ENCODE measurements around the gene TTYH2. TPM values are rescaled to one million over a fixed set of nuclear protein-coding genes. Genes with fewer than 3 reads are reported as not detected.
A peak's percentile ranks its signal among the peaks of the same experiment; 100 is the strongest.

The TTYH2 gene
- total RNA-seq, 2 donors from 2014 or later, result 18.2 to 26.0 TPM

DNA sequence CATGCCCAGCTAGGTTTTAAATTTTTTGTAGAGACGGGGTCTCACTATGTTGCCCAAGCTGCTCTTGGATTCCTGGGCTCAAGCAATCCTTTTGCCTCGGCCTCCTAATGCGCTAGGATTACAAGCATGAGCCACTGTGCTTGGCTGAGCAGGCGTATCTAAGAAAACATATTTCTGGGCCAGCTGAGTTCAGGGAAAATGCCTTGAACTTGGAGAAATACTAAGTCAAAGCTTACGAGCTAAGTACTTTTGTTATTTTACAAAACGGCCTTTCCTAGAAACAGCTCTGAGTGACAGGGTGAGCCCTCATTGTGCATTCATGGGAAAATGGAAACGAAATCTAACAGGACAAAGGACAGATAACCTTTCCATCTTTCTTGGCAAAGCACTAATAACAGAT lies 85.4 kb downstream of the TTYH2 start:
- Histone ChIP-seq H3K27me3 (no peaks in the 10 kb centered on the region), H3K36me3 (no peaks in the 10 kb centered on the region), H3K27ac (no peak overlapping the region), H3K4me3 (no peak overlapping the region), H3K9me3 (no peaks in the 10 kb centered on the region), H3K4me1 (peaks cover 0 to 19% of the 10 kb centered on the region in 2 donors)
- no peak for DNase-seq (ENCODE audit: low spot score)
- TF ChIP-seq, protein P1, sequence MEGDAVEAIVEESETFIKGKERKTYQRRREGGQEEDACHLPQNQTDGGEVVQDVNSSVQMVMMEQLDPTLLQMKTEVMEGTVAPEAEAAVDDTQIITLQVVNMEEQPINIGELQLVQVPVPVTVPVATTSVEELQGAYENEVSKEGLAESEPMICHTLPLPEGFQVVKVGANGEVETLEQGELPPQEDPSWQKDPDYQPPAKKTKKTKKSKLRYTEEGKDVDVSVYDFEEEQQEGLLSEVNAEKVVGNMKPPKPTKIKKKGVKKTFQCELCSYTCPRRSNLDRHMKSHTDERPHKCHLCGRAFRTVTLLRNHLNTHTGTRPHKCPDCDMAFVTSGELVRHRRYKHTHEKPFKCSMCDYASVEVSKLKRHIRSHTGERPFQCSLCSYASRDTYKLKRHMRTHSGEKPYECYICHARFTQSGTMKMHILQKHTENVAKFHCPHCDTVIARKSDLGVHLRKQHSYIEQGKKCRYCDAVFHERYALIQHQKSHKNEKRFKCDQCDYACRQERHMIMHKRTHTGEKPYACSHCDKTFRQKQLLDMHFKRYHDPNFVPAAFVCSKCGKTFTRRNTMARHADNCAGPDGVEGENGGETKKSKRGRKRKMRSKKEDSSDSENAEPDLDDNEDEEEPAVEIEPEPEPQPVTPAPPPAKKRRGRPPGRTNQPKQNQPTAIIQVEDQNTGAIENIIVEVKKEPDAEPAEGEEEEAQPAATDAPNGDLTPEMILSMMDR (IDR thresholded peaks at IDR 0.05), result no peak

DNA sequence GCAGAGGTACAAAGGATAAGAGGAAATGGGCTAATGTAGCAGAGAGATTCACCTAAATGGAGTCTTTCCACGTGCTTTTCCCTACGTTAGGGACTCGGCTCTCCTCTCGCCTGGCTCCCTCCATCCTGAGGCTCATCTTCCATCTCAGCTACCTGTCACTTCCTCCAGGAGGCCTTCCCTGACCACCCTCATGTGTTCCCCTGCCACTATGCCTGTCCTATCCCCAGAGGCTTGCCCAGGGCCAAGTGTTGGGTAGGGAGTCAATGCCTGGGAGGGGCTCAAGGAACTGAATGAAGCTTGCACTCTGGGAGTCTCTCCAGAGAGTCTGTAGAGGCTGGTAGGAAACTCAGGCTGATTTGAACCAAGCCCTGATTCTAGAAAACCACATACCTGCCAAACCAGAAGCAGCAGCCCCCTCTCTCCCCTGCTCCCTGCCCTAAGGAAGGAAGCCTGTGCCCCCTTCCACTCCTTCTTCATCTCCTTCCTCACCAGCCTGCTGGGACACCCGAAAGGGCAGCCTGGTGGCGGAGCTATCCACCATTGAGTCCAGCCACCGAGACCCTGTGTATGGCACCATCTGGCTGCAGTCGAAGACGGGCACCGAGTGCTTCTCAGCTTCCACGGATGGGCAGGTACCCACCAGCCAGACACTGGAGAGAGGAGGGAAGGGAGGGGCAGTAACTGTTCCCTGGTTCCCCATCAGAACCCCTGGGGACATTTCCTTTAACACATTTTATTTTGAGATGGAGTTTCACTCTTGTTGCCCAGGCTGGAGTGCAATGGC lies 86.0 kb downstream of the TTYH2 start:
- no peak for DNase-seq (ENCODE audit: low spot score)
- Histone ChIP-seq H3K4me3 (no peak overlapping the region), H3K9me3 (no peaks in the 10 kb centered on the region), H3K4me1 (peaks cover 0 to 19% of the 10 kb centered on the region in 2 donors), H3K27me3 (no peaks in the 10 kb centered on the region), H3K27ac (no peak overlapping the region), H3K36me3 (no peaks in the 10 kb centered on the region)
- TF ChIP-seq, protein P1 (IDR thresholded peaks at IDR 0.05), result peak in 1 of 2 donors; percentile 28

DNA sequence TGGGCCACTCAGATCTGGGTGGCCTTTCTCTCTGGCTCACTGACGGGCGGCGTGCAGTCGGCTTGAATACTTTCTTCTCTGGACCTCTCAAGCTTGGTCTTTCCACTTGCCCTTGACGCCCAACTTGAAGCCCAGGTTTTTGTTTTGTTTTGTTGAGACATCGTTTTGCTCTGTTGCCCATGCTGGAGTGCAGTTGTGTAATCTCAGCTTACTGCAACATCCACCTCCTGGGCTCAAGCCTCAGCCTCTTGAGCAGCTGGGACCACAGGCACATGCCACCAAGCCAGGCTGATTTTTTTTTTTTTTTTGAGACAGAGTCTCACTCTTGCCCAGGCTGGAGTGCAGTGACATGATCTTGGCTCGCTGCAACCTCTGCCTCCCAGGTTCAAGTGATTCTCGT lies 89.9 kb downstream of the TTYH2 start:
- H3K4me3 ChIP-seq, result no peak overlapping the region
- TF ChIP-seq, protein P1 (IDR thresholded peaks at IDR 0.05), result no peak
- no peak for DNase-seq (ENCODE audit: low spot score)
- no peaks in the 10 kb centered on the region for H3K9me3 ChIP-seq
- peaks cover 0 to 5% of the 10 kb centered on the region in 2 donors for H3K4me1 ChIP-seq
- no peaks in the 10 kb centered on the region for H3K27me3 ChIP-seq
- no peaks in the 10 kb centered on the region for H3K36me3 ChIP-seq
- no peak overlapping the region for H3K27ac ChIP-seq

DNA sequence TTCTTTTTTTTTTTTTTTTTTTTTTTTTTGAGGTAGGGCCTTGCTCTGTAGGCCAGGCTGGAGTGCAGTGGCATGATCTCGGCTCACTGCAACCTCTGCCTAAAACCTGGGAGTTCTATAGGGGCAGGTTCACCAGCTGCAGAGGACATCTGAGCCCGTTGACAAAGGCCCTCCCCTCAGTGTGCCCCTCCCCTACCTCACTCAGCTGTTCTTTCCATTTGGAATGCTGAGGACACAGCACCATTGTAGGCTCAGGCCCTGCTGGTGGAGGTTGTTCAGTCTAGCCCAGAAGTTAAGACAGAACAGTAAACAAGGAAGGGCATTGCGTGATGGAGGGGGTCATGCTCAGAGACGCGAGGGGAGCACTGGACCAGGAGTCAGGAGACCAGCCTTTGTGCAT lies 90.8 kb downstream of the TTYH2 start:
- Histone ChIP-seq H3K9me3 (no peaks in the 10 kb centered on the region), H3K36me3 (no peaks in the 10 kb centered on the region)
- TF ChIP-seq, protein P1 (IDR thresholded peaks at IDR 0.05), result no peak

DNA sequence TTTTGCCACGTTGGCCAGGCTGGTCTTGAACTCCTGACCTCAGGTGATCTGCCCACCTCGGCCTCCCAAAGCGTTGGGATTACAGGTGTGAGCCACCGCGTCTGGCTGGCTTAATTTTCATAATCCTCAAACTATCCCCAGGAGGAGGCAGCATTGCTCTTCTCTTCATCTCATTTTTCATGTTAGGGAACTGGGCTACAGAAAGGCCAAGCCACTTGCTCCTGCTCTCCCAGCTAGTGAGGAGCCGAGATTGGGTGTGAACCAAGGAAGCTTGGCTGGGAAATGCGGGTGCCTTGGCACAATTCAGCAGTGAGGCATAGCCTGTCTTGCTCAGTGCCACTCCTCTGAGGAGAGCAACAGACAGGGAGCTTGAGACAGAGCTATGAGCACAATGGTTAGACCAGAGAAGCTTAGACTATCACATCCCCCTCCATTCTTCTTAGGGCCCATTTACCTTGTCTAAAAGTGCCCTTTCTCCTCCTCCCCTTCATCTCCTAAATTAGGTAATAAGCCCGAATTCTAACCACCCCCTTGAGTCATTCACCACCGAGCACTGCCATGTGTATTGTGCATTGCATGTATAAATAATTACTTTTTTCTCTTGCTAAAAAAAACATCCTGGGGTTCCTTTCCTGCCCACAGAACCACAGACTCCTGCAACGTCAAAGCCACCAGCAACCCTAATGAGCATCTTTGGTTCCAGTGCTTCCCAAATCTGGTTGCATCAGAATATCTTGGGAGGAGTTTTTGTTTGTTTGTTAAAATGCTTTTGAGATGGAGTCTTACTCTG lies 92.7 kb downstream of the TTYH2 start:
- DNase-seq (ENCODE audit: low spot score), result no peak
- peaks cover 0 to 5% of the 10 kb centered on the region in 2 donors for H3K4me1 ChIP-seq
- no peaks in the 10 kb centered on the region for H3K9me3 ChIP-seq
- H3K27ac ChIP-seq, result no peak overlapping the region
- H3K4me3 ChIP-seq, result no peak overlapping the region
- TF ChIP-seq, protein P1 (IDR thresholded peaks at IDR 0.05), result peak in 1 of 2 donors; percentile 50
- no peaks in the 10 kb centered on the region for H3K36me3 ChIP-seq
- no peaks in the 10 kb centered on the region for H3K27me3 ChIP-seq

More for the DNA sequence above, 90.8 kb downstream of the TTYH2 start:
- Histone ChIP-seq H3K27me3 (no peaks in the 10 kb centered on the region), H3K4me3 (no peak overlapping the region), H3K27ac (no peak overlapping the region), H3K4me1 (peaks cover 0 to 5% of the 10 kb centered on the region in 2 donors)
- DNase-seq (ENCODE audit: low spot score), result no peak

Data from right atrium auricular region (tissue), 2 donors.